ENCODE results near the gene PTPRK. TPM values are rescaled to one million over a fixed set of nuclear protein-coding genes. Genes with fewer than 3 reads are reported as not detected.

The PTPRK gene
- polyA plus RNA-seq (2013, experiment 1 of 2), result 17.7 TPM
- polyA plus RNA-seq (2013, experiment 2 of 2), result 16.8 TPM

- H3K4me2 ChIP-seq (ENCODE audit: insufficient read depth, low read length, poor library complexity, severe bottlenecking), result peak within 1 kb of the TSS; percentile 89
- no peak within 1 kb of the TSS for H4K91ac ChIP-seq (ENCODE audit: low read depth, low read length, poor library complexity)
- WGBS, 2 donors (ENCODE audit: extremely low coverage in 2 of 2, insufficient read length in 2 of 2, insufficient replicate concordance in 1 of 2), result no CpG with 5 or more reads among the region's 85 CpGs
- peak within 1 kb of the TSS; percentile 96 for H2BK5ac ChIP-seq (ENCODE audit: low read length)
- H3K9ac ChIP-seq (ENCODE audit: low read depth, low read length, poor library complexity), result peak within 1 kb of the TSS; percentile 92
- peak within 1 kb of the TSS; percentile 79 to 96 for H3K4me3 ChIP-seq (ENCODE audit: low read length in 2 of 2)
- H3K27ac ChIP-seq (replicated peaks; ENCODE audit: low read length), result peak within 1 kb of the TSS; percentile 90
- peak within 1 kb of the TSS; percentile 90 for H3K23ac ChIP-seq (ENCODE audit: low read depth, low read length, poor library complexity)
- no peaks in the 10 kb centered on the region for H3K36me3 ChIP-seq (replicated peaks in 1 of 2; ENCODE audit: control insufficient read depth in 2 of 2, insufficient read depth in 2 of 2, low read length in 2 of 2)
- H3K18ac ChIP-seq (ENCODE audit: low read length), result peak within 1 kb of the TSS; percentile 99
- no peaks in the 10 kb centered on the region for H3K79me1 ChIP-seq (ENCODE audit: low read depth, low read length)
- H3K27me3 ChIP-seq (ENCODE audit: control insufficient read depth in 3 of 3, insufficient read depth in 3 of 3, low read depth in 1 of 3, low read length in 3 of 3), result no peaks in the 10 kb centered on the region
- DNase-seq (ENCODE audit: low spot score), result peak; percentile 90
- H3K14ac ChIP-seq (ENCODE audit: low read length), result peak within 1 kb of the TSS; percentile 94
- no peaks in the 10 kb centered on the region for H3K9me3 ChIP-seq (replicated peaks in 1 of 2; ENCODE audit: control insufficient read depth in 2 of 2, insufficient read depth in 1 of 2, low read depth in 1 of 2, low read length in 2 of 2)
- H2AFZ ChIP-seq (ENCODE audit: low read length), result peak within 1 kb of the TSS; percentile 90
- H2BK12ac ChIP-seq (ENCODE audit: low read length), result peak within 1 kb of the TSS; percentile 81
- H3K4ac ChIP-seq (ENCODE audit: low read length), result peak within 1 kb of the TSS; percentile 85
- peak within 1 kb of the TSS; percentile 25 for H2AK5ac ChIP-seq (ENCODE audit: low read depth, low read length)
- peak within 1 kb of the TSS; percentile 95 for H2BK15ac ChIP-seq (ENCODE audit: low read length)
- peaks cover 2 to 19% of the 10 kb centered on the region in 2 donors for H3K4me1 ChIP-seq (ENCODE audit: control insufficient read depth in 2 of 2, insufficient read depth in 1 of 2, low read depth in 1 of 2, low read length in 2 of 2)
- peak within 1 kb of the TSS; percentile 98 for H2BK120ac ChIP-seq (ENCODE audit: low read depth, low read length)
- no peak within 1 kb of the TSS for H4K8ac ChIP-seq (ENCODE audit: low read depth, low read length)
These were observed at the start of gene PTPRK for GRCh38 chr6:128520436-128521281. PTPRK (minus strand) TSS chr6:128520599; CDS start chr6:128520358, 241 bp downstream.

- Histone ChIP-seq H3K4me1 (ENCODE audit: control insufficient read depth in 2 of 2, insufficient read depth in 1 of 2, low read depth in 1 of 2, low read length in 2 of 2) (peaks cover 0 to 4% of the 10 kb centered on the region in 2 donors), H4K8ac (ENCODE audit: low read depth, low read length) (no peak overlapping the region), H3K79me1 (ENCODE audit: low read depth, low read length) (no peaks in the 10 kb centered on the region), H2BK120ac (ENCODE audit: low read depth, low read length) (no peak overlapping the region), H3K9ac (ENCODE audit: low read depth, low read length, poor library complexity) (no peak overlapping the region), H3K23ac (ENCODE audit: low read depth, low read length, poor library complexity) (no peak overlapping the region), H3K36me3 (replicated peaks in 1 of 2; ENCODE audit: control insufficient read depth in 2 of 2, insufficient read depth in 2 of 2, low read length in 2 of 2) (no peaks in the 10 kb centered on the region), H3K9me3 (replicated peaks in 1 of 2; ENCODE audit: control insufficient read depth in 2 of 2, insufficient read depth in 1 of 2, low read depth in 1 of 2, low read length in 2 of 2) (no peaks in the 10 kb centered on the region), H3K18ac (ENCODE audit: low read length) (no peak overlapping the region), H2AFZ (ENCODE audit: low read length) (no peak overlapping the region), H3K27me3 (ENCODE audit: control insufficient read depth in 3 of 3, insufficient read depth in 3 of 3, low read depth in 1 of 3, low read length in 3 of 3) (no peaks in the 10 kb centered on the region), H2AK5ac (ENCODE audit: low read depth, low read length) (no peak overlapping the region), H3K4ac (ENCODE audit: low read length) (no peak overlapping the region), H3K4me3 (ENCODE audit: low read length in 2 of 2) (no peak overlapping the region), H2BK5ac (ENCODE audit: low read length) (no peak overlapping the region), H4K91ac (ENCODE audit: low read depth, low read length, poor library complexity) (no peak overlapping the region), H3K14ac (ENCODE audit: low read length) (no peak overlapping the region), H3K4me2 (ENCODE audit: insufficient read depth, low read length, poor library complexity, severe bottlenecking) (no peak overlapping the region), H2BK15ac (ENCODE audit: low read length) (no peak overlapping the region), H2BK12ac (ENCODE audit: low read length) (no peak overlapping the region), H3K27ac (replicated peaks; ENCODE audit: low read length) (no peak overlapping the region)
- no CpG with 5 or more reads among the region's 1 CpG for WGBS, 2 donors (ENCODE audit: extremely low coverage in 2 of 2, insufficient read length in 2 of 2, insufficient replicate concordance in 1 of 2)
- DNase-seq (ENCODE audit: low spot score), result no peak
These were observed 46.6 kb upstream of the PTPRK start for GRCh38 chr6:128567029-128567428.

GRCh38 chr6:128560966-128561365 is 40.6 kb upstream of the PTPRK start:
- Histone ChIP-seq H2BK15ac (ENCODE audit: low read length) (no peak overlapping the region), H3K79me1 (ENCODE audit: low read depth, low read length) (no peaks in the 10 kb centered on the region), H3K27me3 (ENCODE audit: control insufficient read depth in 3 of 3, insufficient read depth in 3 of 3, low read depth in 1 of 3, low read length in 3 of 3) (no peaks in the 10 kb centered on the region), H2BK12ac (ENCODE audit: low read length) (no peak overlapping the region), H3K18ac (ENCODE audit: low read length) (no peak overlapping the region), H2BK120ac (ENCODE audit: low read depth, low read length) (no peak overlapping the region), H3K27ac (replicated peaks; ENCODE audit: low read length) (no peak overlapping the region), H2AK5ac (ENCODE audit: low read depth, low read length) (no peak overlapping the region), H3K36me3 (replicated peaks in 1 of 2; ENCODE audit: control insufficient read depth in 2 of 2, insufficient read depth in 2 of 2, low read length in 2 of 2) (no peaks in the 10 kb centered on the region), H3K4me3 (ENCODE audit: low read length in 2 of 2) (no peak overlapping the region), H3K14ac (ENCODE audit: low read length) (no peak overlapping the region), H4K8ac (ENCODE audit: low read depth, low read length) (no peak overlapping the region), H3K4me2 (ENCODE audit: insufficient read depth, low read length, poor library complexity, severe bottlenecking) (no peak overlapping the region), H3K9ac (ENCODE audit: low read depth, low read length, poor library complexity) (no peak overlapping the region), H4K91ac (ENCODE audit: low read depth, low read length, poor library complexity) (no peak overlapping the region), H3K4ac (ENCODE audit: low read length) (no peak overlapping the region), H3K23ac (ENCODE audit: low read depth, low read length, poor library complexity) (no peak overlapping the region), H3K9me3 (replicated peaks in 1 of 2; ENCODE audit: control insufficient read depth in 2 of 2, insufficient read depth in 1 of 2, low read depth in 1 of 2, low read length in 2 of 2) (no peaks in the 10 kb centered on the region), H2AFZ (ENCODE audit: low read length) (no peak overlapping the region), H2BK5ac (ENCODE audit: low read length) (no peak overlapping the region), H3K4me1 (ENCODE audit: control insufficient read depth in 2 of 2, insufficient read depth in 1 of 2, low read depth in 1 of 2, low read length in 2 of 2) (no peaks in the 10 kb centered on the region)
- no peak for DNase-seq (ENCODE audit: low spot score)

- no peak overlapping the region for H2BK12ac ChIP-seq (ENCODE audit: low read length)
- no peak overlapping the region for H3K4ac ChIP-seq (ENCODE audit: low read length)
- no peak for DNase-seq (ENCODE audit: low spot score)
- H2BK120ac ChIP-seq (ENCODE audit: low read depth, low read length), result no peak overlapping the region
- H3K79me1 ChIP-seq (ENCODE audit: low read depth, low read length), result no peaks in the 10 kb centered on the region
- H4K8ac ChIP-seq (ENCODE audit: low read depth, low read length), result no peak overlapping the region
- no peaks in the 10 kb centered on the region for H3K9me3 ChIP-seq (replicated peaks in 1 of 2; ENCODE audit: control insufficient read depth in 2 of 2, insufficient read depth in 1 of 2, low read depth in 1 of 2, low read length in 2 of 2)
- no peak overlapping the region for H3K4me3 ChIP-seq (ENCODE audit: low read length in 2 of 2)
- H2BK5ac ChIP-seq (ENCODE audit: low read length), result no peak overlapping the region
- H3K9ac ChIP-seq (ENCODE audit: low read depth, low read length, poor library complexity), result no peak overlapping the region
- no peak overlapping the region for H3K14ac ChIP-seq (ENCODE audit: low read length)
- no peak overlapping the region for H3K23ac ChIP-seq (ENCODE audit: low read depth, low read length, poor library complexity)
- H3K27me3 ChIP-seq (ENCODE audit: control insufficient read depth in 3 of 3, insufficient read depth in 3 of 3, low read depth in 1 of 3, low read length in 3 of 3), result no peaks in the 10 kb centered on the region
- no CpG with 5 or more reads among the region's 2 CpGs for WGBS, 2 donors (ENCODE audit: extremely low coverage in 2 of 2, insufficient read length in 2 of 2, insufficient replicate concordance in 1 of 2)
- no peak overlapping the region for H2AFZ ChIP-seq (ENCODE audit: low read length)
- no peak overlapping the region for H2AK5ac ChIP-seq (ENCODE audit: low read depth, low read length)
- H3K18ac ChIP-seq (ENCODE audit: low read length), result no peak overlapping the region
- no peak overlapping the region for H3K27ac ChIP-seq (replicated peaks; ENCODE audit: low read length)
- H3K4me2 ChIP-seq (ENCODE audit: insufficient read depth, low read length, poor library complexity, severe bottlenecking), result no peak overlapping the region
- no peaks in the 10 kb centered on the region for H3K36me3 ChIP-seq (replicated peaks in 1 of 2; ENCODE audit: control insufficient read depth in 2 of 2, insufficient read depth in 2 of 2, low read length in 2 of 2)
- H3K4me1 ChIP-seq (ENCODE audit: control insufficient read depth in 2 of 2, insufficient read depth in 1 of 2, low read depth in 1 of 2, low read length in 2 of 2), result no peaks in the 10 kb centered on the region
- no peak overlapping the region for H2BK15ac ChIP-seq (ENCODE audit: low read length)
- H4K91ac ChIP-seq (ENCODE audit: low read depth, low read length, poor library complexity), result no peak overlapping the region
These were observed 38.5 kb upstream of the PTPRK start for GRCh38 chr6:128558924-128559323.
